CD4-positive, alpha-beta T cell treated with Interleukin-4 for 1 hour (primary cell): ENCODE data around the gene NSG1.
"Not testable (repeated sequence)": the region's sequence is repeated elsewhere in the genome, so short reads cannot be mapped to it uniquely, and the experiment has no call there.

Experiments used
- DNase-seq, 2 donors: peaks; one replicate each; pipeline ENCODE4 v3.0.0-alpha.2; 2020 to 2022

NSG1 gene

DNA sequence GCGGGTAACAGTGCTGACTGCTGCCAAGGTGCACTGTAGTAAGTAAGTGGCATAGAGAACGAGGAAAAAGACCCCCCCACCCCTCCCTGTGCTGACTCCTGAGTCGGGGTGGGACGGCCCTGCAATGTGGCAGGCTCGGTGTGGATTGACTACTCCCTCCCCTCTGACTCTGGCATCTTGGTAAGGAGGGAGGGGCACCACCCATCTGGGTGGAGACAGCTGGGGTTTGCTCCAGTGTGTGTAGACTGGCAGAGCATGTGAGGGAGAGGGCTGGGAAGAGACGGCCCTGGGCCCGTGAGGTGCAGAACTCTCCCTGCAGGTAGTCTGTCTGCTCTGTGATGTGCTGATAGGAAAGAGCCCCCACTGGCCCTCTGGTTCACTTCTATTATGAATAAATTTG lies 31.0 kb downstream of the NSG1 start:
- no peak for DNase-seq

GRCh38 chr4:4418676-4419390 lies 31.9 kb downstream of the NSG1 start:
- no peak for DNase-seq

- no peak for DNase-seq
These were observed 33.0 kb downstream of the NSG1 start for GRCh38 chr4:4419896-4420295.

DNA sequence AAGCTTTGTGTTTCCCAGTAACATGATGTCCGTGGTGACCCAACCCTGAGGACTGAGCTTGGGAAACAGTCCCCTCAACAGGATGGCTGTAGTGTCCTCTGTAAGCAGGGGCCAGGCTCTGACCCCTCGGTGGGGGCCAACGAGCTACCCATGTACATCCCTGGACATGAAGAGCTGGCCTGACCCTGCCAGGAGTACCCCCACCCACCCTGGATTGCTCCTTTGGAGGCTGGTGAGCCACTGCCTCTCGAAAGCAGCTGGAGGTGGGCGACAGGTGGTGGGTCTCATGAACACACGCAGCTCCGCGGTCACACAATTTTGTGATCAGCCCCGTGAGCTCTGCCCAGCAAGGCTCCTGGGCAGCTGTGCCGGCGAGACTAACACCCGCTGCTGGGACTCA lies 33.5 kb downstream of the NSG1 start:
- no peak for DNase-seq

DNA sequence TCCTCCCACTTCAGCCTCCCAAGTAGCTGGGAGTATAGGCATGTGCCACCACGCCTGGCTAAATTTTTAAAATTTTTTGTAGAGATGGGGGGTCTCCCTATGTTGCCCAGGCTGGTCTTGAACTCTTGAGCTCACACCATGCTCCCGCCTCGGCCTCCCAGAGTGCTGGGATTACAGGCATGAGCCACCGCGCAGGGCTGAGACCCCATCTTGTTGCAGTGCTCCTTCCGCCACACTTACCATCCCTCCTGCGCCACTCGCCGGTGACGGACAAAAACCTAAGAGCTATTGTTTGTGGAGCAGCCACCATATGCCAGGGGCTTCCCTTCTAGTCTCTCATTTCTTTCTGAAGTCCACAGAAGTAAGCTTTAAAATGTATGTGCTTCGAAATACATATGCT lies 34.5 kb downstream of the NSG1 start:
- no peak for DNase-seq

- DNase-seq, result not testable (repeated sequence)
These were observed 35.2 kb downstream of the NSG1 start for GRCh38 chr4:4422117-4422516.

DNA sequence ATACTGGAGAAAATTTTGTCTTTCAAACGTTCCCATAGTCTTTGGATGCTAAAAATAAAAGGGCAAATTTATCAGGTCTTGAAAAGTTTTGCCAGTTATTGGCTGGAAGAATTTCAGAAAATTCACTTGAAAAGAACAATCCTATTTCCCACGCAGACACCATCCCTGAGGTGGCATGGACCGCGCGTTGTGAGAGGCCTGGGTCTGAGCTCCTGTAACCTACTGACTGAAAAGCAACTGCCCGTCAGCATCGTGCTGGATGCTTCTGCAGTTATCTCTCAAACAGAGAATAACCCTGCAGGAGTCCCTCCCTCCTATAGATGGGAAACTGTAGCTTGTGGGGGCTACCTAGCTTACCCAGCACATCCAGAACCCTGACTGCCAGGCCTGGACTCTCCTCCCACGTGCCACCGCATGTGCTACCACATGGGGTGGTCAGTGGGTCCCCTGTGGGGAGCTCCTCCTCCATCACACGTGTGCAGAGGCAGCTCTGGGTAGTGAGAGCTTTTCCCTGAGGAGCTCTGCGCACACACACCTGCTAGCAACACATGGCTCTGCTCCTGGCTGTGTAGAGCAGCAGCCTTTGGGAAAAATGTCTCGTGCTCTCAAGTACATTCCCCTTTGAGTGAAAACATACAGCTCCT lies 36.1 kb downstream of the NSG1 start:
- no peak for DNase-seq

DNA sequence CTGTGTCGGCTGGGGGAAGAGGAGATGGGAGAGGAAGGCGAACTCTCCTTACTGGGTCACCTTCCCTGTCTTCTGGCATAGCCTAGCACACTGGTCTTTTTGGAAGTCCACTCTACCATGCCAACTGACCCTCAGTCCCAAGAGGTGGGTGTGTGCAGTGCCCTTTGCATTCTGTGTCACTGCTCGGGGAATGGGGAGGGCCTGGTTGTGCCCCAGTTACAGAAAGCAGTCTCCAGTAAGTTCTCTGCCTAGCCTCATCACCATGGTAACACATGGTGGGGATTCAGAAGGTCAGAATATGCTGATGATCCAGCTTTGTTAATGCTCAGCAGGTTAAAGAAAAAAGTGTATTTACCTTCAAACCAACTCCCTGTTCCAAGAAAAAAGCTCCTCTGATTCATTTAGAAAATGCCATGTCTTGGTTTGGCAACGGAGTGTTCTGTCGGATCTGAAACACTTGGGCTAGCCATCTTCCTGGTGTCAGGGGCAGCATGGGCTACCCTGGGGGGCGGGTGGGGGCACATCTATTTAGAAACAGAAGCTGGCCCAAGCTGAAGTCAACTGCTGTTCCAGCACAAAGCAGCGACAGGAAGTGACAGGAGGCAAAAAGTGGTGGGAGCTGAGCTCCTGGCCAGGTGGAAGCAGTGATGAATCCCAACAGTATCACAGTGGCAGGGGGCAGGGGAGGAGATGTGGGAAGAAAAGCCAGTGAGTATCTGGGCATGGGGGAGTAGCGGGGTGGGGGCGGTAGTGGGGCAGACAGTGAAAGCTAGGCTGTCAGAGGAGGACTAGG lies 37.0 kb downstream of the NSG1 start:
- no peak for DNase-seq

DNA sequence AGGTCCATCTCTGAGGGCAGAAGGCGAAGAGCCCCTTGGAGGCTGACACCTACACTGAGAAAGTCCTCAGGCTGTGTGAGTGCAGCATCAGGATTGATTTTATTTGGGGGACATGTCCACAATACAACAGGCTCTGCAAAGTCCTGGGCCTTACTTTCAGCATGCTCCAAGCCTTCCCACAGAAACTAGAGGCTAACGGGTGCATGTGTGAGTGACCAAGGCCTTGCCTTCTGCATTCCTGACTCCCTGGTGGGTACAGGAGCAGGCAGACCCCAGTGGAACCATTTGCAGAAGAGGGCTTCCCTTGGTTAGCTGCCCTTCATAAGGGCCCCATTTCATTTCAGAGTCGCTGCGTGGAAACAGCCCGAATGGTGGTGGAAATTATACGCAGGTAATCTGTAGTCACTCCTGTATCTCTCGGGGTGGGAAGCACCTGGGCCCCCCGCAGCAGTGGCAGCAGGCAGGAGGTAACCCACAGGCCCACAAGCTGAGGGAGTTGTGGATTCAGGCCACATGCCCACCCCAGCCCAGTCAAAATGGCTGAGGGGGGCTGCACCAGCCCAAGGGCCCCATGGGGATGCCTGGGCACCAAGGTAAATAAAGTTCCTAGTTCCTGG lies 37.7 kb downstream of the NSG1 start:
- no peak for DNase-seq

DNA sequence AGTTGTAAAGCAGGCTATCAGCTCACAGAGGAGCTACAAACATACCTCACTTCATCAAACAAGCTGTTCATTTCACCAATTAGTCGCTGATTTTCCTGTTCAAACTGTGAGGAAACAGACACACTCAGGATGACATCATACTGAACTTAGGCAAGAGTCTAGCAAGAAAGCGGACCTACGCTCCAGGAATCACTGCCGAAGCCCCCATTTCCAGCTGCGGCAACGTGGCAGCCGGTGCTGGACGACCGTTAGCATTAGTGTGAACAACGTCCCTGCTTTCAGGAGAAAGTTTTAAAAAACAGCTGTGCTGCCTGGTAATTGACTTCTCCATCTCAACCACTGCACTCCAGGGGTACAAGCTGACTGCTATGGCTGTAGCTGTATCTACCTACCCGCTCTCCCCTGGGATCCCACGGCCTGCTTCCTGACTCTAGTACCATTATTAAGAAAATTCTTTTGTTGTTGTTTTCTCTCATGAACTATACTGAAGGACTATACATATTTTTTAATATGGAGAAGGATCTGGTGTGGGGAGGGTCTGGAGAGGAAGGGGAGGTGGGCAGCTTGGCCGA lies 38.3 kb downstream of the NSG1 start:
- no peak for DNase-seq

- DNase-seq, result no peak
These were observed 38.8 kb downstream of the NSG1 start for GRCh38 chr4:4425696-4426095.

DNA sequence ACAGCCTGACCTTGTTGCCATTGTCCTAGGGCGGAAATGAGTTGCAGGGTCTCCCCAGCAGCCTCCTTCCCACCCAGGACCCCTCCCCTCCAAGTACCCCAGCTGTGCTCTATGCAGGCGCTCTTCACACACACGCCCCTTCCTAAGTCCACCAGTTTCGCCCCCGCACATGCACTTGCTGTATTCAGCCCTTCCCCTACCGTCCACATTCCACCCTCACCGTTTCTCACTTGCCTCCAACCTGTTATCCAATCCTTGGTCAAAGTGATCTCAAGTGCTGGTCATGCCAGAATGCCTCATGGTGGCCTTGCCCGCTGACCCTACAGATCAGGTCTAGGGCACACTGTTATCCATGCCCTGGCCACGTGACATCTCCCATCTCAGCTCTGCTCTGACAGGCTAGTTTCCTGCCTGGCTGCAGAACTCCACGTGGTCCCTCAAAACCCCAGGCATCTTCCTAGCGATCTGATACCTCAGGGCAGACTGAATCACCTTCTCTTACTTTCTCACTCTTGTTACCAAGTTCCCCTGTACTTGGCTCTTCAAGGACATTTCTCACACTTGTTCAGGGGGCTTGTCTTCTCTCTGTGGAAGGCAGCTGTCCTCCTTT lies 39.7 kb downstream of the NSG1 start:
- DNase-seq, result no peak

DNA sequence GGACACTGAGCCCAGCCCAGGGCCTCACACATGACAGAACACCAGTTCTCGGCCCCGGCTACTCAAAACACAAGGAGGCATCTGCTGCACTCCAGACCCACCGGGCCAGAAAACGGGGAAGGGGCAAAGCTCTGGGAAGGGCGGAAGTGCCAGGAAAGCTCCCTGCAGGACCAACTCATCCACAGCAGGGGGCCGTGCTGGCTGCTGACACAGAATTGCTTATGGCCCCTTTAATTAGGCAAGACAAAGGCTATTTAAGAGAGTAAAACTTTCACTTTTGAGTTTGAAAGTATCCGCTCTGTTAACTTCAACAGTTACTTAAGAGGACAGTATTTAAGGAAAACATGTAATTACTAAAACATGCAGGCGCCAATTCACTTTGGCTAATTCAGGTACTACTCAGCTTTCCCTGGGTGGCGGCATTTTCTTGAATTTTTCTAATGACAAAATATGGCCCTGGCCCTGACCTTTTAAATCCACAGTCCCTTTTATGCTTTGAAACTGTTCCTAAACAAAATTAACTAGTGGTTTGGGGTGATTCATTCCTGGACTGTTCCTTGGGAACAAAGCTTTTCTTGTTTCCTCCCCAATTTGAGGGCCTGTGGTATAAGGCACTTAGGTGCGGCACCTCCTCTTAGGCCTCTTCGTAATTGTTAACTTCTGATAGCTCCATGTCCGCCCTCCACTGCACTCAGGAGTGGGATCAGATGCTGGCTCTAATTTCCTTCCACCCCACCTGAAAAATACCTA lies 40.4 kb downstream of the NSG1 start:
- no peak for DNase-seq

DNA sequence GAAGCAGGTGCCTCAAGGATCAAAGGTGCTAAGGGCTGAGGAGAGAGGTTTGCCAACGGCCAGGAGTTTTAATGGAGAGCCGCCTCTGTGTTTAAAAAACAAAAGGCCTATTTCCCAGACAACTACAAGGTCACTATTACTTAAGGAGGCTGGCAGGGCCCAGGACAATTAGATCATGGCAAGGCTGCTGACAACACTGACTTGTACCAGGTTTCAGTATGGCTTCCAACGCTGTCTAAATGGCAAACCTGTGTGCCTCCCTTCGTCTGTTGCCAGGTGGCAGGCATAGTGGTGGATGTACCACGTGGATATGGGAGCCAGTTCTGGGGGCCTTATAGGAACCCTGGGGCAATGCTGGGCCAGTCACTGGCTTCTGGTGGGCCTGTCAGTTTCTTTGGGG lies 41.0 kb downstream of the NSG1 start:
- no peak for DNase-seq

DNA sequence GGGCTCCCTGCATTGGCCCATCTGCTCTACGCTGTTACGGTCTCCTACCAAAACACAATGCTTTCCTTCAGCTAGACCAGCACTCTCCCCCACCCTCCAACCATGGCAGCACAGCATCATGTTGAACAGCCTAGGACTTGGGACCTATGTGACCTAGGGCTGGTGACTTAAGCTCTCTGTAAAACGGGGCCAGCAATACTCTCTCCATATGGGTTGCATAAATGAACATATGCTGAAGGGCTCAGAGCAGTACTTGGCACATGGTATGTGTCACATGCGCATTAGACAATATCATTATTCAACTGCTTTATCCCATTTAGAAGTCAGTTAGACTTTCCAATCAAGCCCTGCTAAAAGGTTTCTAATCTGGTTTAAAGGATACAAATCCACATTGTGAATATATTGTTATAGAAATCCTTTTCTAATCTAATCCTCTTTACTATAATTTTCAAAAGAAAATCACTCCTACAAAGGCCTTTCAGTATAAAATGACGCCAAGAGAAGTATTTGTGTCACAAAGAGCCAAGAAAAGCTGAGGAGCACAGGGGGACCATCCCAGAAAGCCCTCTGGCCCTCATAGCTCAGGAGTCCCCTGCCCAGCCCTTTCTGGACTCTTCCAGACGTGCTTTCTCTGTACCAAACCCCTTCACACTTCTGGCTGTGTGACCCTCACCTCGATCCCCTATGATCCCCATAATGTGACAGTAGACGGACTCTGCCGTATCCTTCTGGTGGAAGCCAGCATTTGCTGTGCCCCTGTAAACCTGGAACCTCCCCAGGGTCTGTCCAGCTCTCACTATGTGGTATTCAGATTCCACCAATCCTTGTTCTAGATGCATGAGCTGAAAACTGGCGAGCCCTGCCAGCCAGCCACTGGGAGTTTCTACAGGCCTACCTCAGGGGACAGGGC lies 42.3 kb downstream of the NSG1 start:
- no peak for DNase-seq

DNA sequence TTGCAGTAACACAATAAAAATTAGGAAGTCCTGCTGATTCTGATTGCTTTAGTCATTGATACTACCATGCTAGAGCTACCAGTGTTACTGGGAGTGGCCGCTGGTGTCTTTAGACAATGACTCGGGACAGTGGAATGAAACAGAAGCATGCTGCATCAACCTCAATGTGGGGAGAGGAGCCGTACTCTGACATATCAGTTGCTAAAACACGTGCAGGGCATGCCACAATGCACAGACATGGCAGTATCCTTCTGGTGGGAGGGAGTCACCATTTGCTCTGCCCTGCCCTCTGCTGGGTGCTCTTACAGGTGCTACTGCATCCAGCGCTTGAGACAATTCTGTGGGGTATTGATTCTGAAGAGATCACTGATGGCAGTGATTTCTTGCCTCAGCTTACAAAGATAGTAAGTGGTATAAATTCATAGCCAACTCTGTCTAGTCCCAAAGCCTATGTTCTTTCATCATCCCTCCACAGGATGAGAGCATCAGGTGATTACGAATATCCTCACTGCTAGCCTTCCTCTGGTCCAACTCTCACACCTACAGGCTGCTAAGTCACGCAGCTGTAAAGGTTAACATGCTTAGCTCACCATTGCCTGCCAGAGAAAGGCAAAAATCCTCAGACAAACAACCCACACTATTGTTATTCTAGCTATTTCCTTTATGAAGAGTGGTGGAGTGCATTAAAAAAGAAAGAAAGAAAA lies 43.7 kb downstream of the NSG1 start:
- DNase-seq, result peak; percentile 47 to 48

DNA sequence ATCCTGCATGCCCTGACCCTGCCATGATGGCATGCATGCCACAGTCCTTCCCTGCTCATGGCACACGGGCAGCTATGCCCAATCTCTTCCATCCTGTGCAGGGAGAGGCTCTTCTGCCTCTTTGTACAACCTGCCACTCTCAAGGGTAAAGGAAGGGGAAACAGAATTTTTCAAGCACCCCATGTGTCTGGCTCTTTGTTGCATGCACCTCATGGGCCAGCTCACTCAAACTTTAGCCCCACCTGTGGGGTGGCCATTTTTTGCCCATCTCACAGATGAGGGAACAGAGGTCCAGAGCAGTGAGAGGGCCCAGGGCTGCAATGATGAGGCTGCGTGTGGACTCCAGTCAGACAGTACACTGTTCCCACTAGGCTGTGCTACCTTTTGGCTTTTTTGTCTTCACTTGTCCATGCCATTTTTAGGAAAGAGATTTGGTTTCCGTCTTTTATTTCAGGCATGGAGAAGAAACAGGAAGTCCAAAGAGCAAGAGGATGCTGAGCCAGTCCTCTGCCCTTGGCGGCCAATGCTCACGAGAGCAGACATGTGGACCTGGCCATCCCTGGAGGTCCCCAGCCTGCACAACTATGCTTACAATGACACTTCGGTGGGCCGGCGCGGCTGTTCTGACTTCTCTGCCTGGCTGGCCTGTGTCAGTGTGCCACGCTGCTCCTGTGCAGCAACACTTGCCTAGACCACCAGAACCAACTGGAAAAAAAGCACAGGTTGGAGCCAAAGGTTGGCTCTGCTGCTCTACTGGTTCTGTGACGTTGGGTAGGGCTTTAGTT lies 45.6 kb downstream of the NSG1 start:
- no peak for DNase-seq

DNA sequence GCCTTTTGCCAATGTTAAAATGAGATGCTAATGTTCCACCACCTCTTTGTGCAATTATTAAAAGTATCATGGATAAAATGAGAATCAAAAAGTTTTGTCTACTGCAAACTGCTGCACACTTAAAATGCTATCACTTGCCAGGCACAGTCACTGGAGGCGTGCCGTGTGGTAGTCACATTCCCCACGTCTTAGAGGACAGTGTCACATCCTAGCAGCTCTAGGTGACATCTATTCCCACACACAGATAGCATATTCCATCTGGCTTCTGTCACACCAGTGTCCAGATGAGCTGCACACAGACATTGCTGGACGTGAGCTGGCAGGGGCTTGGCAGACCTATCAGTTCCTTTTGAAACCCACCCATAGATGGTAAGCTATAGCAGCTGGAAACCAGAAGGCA lies 47.0 kb downstream of the NSG1 start:
- DNase-seq, result no peak

GRCh38 chr4:4436244-4436823 lies 49.4 kb downstream of the NSG1 start:
- DNase-seq, result no peak
